Astrocyte (in vitro differentiated cells and primary cell): Measurements from ENCODE around the gene FRMD3.

ENCODE experiments used
- EZH2 ChIP-seq: IDR thresholded peaks from 2 replicates; pipeline ENCODE4 v1.6.1; 2012; ENCODE audit warnings: mild to moderate bottlenecking, low read length, inconsistent platforms; ENCODE audit not compliant: insufficient read depth
- TF ChIP-seq, protein P1 (sequence below): IDR thresholded peaks from 2 replicates; pipeline ENCODE4 v1.5.1; 2011; ENCODE audit warnings: low read depth, mild to moderate bottlenecking, inconsistent platforms, low read length, moderate library complexity; ENCODE audit not compliant: insufficient read depth

DNA sequence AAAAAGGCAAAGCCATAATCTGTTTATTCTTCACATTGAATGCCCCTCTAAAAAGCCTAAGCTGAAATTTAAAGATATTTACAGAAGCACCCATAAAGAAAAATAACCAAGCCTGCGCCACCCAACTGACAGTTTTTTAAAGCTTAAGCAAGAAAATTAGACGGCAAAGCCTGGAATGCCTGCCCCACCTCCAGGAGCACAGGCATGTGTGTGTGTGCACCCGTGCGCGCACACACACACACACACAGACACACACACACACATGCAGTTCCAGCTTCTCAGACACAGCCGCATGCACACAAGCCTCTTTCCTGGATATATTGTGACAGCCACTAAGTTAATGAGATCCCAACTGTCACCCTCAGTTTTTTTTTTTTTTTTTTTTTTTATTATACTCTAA lies 88.2 kb downstream of the FRMD3 start:
- TF ChIP-seq, protein P1, sequence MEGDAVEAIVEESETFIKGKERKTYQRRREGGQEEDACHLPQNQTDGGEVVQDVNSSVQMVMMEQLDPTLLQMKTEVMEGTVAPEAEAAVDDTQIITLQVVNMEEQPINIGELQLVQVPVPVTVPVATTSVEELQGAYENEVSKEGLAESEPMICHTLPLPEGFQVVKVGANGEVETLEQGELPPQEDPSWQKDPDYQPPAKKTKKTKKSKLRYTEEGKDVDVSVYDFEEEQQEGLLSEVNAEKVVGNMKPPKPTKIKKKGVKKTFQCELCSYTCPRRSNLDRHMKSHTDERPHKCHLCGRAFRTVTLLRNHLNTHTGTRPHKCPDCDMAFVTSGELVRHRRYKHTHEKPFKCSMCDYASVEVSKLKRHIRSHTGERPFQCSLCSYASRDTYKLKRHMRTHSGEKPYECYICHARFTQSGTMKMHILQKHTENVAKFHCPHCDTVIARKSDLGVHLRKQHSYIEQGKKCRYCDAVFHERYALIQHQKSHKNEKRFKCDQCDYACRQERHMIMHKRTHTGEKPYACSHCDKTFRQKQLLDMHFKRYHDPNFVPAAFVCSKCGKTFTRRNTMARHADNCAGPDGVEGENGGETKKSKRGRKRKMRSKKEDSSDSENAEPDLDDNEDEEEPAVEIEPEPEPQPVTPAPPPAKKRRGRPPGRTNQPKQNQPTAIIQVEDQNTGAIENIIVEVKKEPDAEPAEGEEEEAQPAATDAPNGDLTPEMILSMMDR = no peak
- TF ChIP-seq EZH2 = no peak
